B cell (primary cell): Measurements from ENCODE around the gene MYCBP2. TPM values are rescaled to one million over a fixed set of nuclear protein-coding genes. Genes with fewer than 3 reads are reported as not detected.

Experiments used
- ATAC-seq: fragments of 200-7000 bp; cut with Tn5 transposase; one replicate; pipeline ENCODE4 v1.10.0; 2021; ENCODE audit warnings: low read depth, mild to moderate bottlenecking, moderate number of reproducible peaks, moderate library complexity
- CTCF ChIA-PET: fragments of 350-600 bp; sonication (Branson Sonifier 250); formaldehyde crosslinking; loops from one replicate; lab custom pipeline; 2021; ENCODE audit warnings: antibody characterized with exemption, inconsistent platforms; lab: Charles Lee
- POLR2A ChIA-PET: fragments of 350-600 bp; sonication (Branson Sonifier 250); formaldehyde crosslinking; loops from one replicate; lab custom pipeline; 2021; ENCODE audit warnings: antibody characterized with exemption; lab: Charles Lee
- DNase-seq: peaks from one replicate; pipeline ENCODE4 v3.0.0; 2013
- H2AFZ ChIP-seq: 2 replicates; pipeline ENCODE4 v1.6.1; 2012; ENCODE audit warnings: mild to moderate bottlenecking, low read depth, low read length; ENCODE audit not compliant: insufficient read depth, poor library complexity, severe bottlenecking
- H3K27ac ChIP-seq, 2 donors: 1 replicate in 1 of 2; 2 replicates in 1 of 2; pipeline ENCODE4 v1.5.1; 2012 to 2013; ENCODE audit warnings: low read length in 2 of 2, mild to moderate bottlenecking in 2 of 2, moderate library complexity in 1 of 2
- H3K27me3 ChIP-seq, 4 experiments: fragments of 200-600 bp in 1 of 4; sonication (generic) in 1 of 4; replicated peaks in 1 of 4; 1 replicate in 2 of 4; 2 replicates in 2 of 4; pipeline versions ENCODE4 v1.6.1 to v1.7.0; 2013 to 2016; ENCODE audit warnings: low read length in 3 of 4, mild to moderate bottlenecking in 2 of 4, mixed read lengths in 1 of 4, moderate library complexity in 1 of 4; ENCODE audit not compliant: insufficient read depth in 4 of 4, control insufficient read depth in 3 of 4; ENCODE audit errors: control extremely low read depth in 1 of 4
- H3K36me3 ChIP-seq, 2 experiments: replicated peaks in 1 of 2; 1 replicate in 1 of 2; 2 replicates in 1 of 2; pipeline versions ENCODE4 v1.6.1 to v1.7.1; 2013; ENCODE audit warnings: low read length in 1 of 2; ENCODE audit not compliant: insufficient read depth in 2 of 2, control insufficient read depth in 1 of 2; ENCODE audit errors: control extremely low read depth in 1 of 2, extremely low read depth in 1 of 2
- H3K4me1 ChIP-seq, 2 donors: fragments of 200-600 bp in 1 of 2; sonication (generic) in 1 of 2; 1 replicate in 1 of 2; 2 replicates in 1 of 2; pipeline versions ENCODE4 v1.5.1 to v1.6.1; 2013 to 2017; ENCODE audit warnings: low read length in 2 of 2; ENCODE audit not compliant: control insufficient read depth in 2 of 2, insufficient read depth in 2 of 2
- H3K4me2 ChIP-seq: replicated peaks from 2 replicates; pipeline ENCODE3; 2012; ENCODE audit warnings: mild to moderate bottlenecking, low read depth, low read length; ENCODE audit not compliant: poor library complexity, severe bottlenecking
- H3K4me3 ChIP-seq, 5 experiments: fragments of 200-600 bp in 1 of 5; sonication (generic) in 1 of 5; 1 replicate in 3 of 5; 2 replicates in 2 of 5; pipeline versions ENCODE4 v1.5.1 to v1.7.0; 2011 to 2016; ENCODE audit warnings: low read length in 4 of 5, mild to moderate bottlenecking in 4 of 5, low read depth in 2 of 5, control low read depth in 1 of 5, moderate library complexity in 1 of 5; ENCODE audit not compliant: insufficient read depth in 1 of 5; ENCODE audit errors: control extremely low read depth in 1 of 5, extremely low read depth in 1 of 5
- H3K79me2 ChIP-seq: fragments of 200-600 bp; sonication (generic); one replicate; pipeline ENCODE4 v1.6.0; 2016; ENCODE audit warnings: low read length; ENCODE audit not compliant: control insufficient read depth, insufficient read depth
- H3K9ac ChIP-seq: fragments of 200-600 bp; sonication (generic); 2 replicates; pipeline ENCODE4 v1.6.1; 2017; ENCODE audit warnings: mild to moderate bottlenecking, low read length, moderate library complexity
- H3K9me3 ChIP-seq, 3 donors: one replicate each; pipeline versions ENCODE4 v1.6.1 to v1.7.1; 2013; ENCODE audit warnings: low read length in 2 of 3; ENCODE audit not compliant: control insufficient read depth in 2 of 3, insufficient read depth in 1 of 3; ENCODE audit errors: control extremely low read depth in 1 of 3
- H4K20me1 ChIP-seq: 2 replicates; pipeline ENCODE4 v1.6.0; 2012; ENCODE audit warnings: mild to moderate bottlenecking, low read length; ENCODE audit not compliant: insufficient read depth, control insufficient read depth, poor library complexity, severe bottlenecking
- H3K27ac Mint-ChIP-seq: one replicate; pipeline ENCODE4 v1.8.0; 2021; ENCODE audit warnings: mixed read lengths
- H3K27me3 Mint-ChIP-seq: one replicate; pipeline ENCODE4 v1.8.0; 2021; ENCODE audit warnings: mixed read lengths
- H3K4me1 Mint-ChIP-seq: one replicate; pipeline ENCODE4 v1.8.0; 2021; ENCODE audit warnings: mixed read lengths
- H3K4me3 Mint-ChIP-seq: one replicate; pipeline ENCODE4 v1.8.0; 2021; ENCODE audit warnings: mixed read lengths
- H3K9me3 Mint-ChIP-seq: one replicate; pipeline ENCODE4 v1.8.0; 2022; ENCODE audit warnings: mixed read lengths; ENCODE audit not compliant: insufficient read depth
- CTCF ChIP-seq: fragments of 200-600 bp; IDR thresholded peaks from one replicate; pipeline ENCODE4 v1.8.0; 2022; ENCODE audit warnings: antibody characterized with exemption, mild to moderate bottlenecking
- EZH2 ChIP-seq: IDR thresholded peaks from 2 replicates; pipeline ENCODE4 v1.6.1; 2012; ENCODE audit warnings: borderline replicate concordance, low read depth, mild to moderate bottlenecking, moderate library complexity, low read length; ENCODE audit not compliant: insufficient read depth, poor library complexity, severe bottlenecking
- WGBS: methylation state at CpG from one replicate; pipeline ENCODE4 v1.1.5; 2013; ENCODE audit warnings: missing lambda C conversion rate; ENCODE audit not compliant: insufficient coverage; 5-methylcytosine and 5-hydroxymethylcytosine counted together
- intact Hi-C: fragments of 100-400 bp; cut with micrococcal nuclease; formaldehyde crosslinking; loops from one replicate; pipeline ENCODE4 v1.10.0; 2022
- polyA plus RNA-seq: library from polyadenylated mRNA; depleted of rRNA; stranded (reverse); fragments of >200 nt; gene quantifications from 2 replicates; pipeline ENCODE4 v1.2.3, GENCODE V29; 2012
- total RNA-seq, 2 donors: library from RNA; stranded (reverse); fragments of 120-200 nt in 1 of 2; gene quantifications; 1 replicate in 1 of 2; 2 replicates in 1 of 2; pipeline versions ENCODE4 v1.2.3 to v1.2.4, GENCODE V29; 2013 to 2022

MYCBP2 gene
- total and polyA plus RNA-seq, 2 donors (not counting 1 experiment from before 2014, with no cell fraction given) = 84.0 to 237 TPM

- Mint-ChIP-seq H3K9me3 (no peaks in the 10 kb centered on the region), H3K27me3 (no peaks in the 10 kb centered on the region), H3K27ac (no peak overlapping the region), H3K4me3 (no peak overlapping the region), H3K4me1 (peaks cover 73% of the 10 kb centered on the region)
- intact Hi-C loops = loop anchor here (2.0 to 5.0 kb wide), 4 partner anchors 25 to 128 kb away; no protein-coding TSS in a partner anchor
- WGBS = no CpG with 5 or more reads among the region's 1 CpG
- Histone ChIP-seq H3K9me3 (no peaks in the 10 kb centered on the region), H3K9ac (no peak overlapping the region), H3K4me3 (no peak overlapping the region), H4K20me1 (no peaks in the 10 kb centered on the region), H3K36me3 (peaks cover under 1 to 10% of the 10 kb centered on the region in 2 experiments), H3K27me3 (no peaks in the 10 kb centered on the region), H2AFZ (no peak overlapping the region), H3K4me2 (peak overlapping the region; percentile 63), H3K79me2 (peaks cover 98% of the 10 kb centered on the region), H3K4me1 (peaks cover 40 to 70% of the 10 kb centered on the region in 2 donors), H3K27ac (peak overlapping the region in 1 of 2 donors; percentile 71)
- ChIA-PET POLR2A (no interaction called here), CTCF (interaction anchor here (1.0 to 5.5 kb wide), 3 partner anchors 11 to 178 kb away, joined by 3 to 38 read pairs (median 3); no protein-coding TSS in a partner anchor)
- TF ChIP-seq EZH2 = no peak
- DNase-seq = no peak
- no peak for ATAC-seq
Observed at GRCh38 chr13:77299587-77299986, 27.3 kb downstream of the MYCBP2 start.

GRCh38 chr13:77298426-77298825, 28.5 kb downstream of the MYCBP2 start:
- Histone ChIP-seq H3K27me3 (no peaks in the 10 kb centered on the region), H2AFZ (peak overlapping the region; percentile 58), H3K27ac (peak overlapping the region; percentile 66 to 71), H3K9me3 (no peaks in the 10 kb centered on the region), H3K4me3 (peak overlapping the region; percentile 35 to 61 (median 43)), H3K36me3 (peaks cover 2 to 13% of the 10 kb centered on the region in 2 experiments), H3K4me1 (peaks cover 40 to 60% of the 10 kb centered on the region in 2 donors), H3K79me2 (peaks cover 96% of the 10 kb centered on the region), H4K20me1 (no peaks in the 10 kb centered on the region), H3K4me2 (peak overlapping the region; percentile 64), H3K9ac (peak overlapping the region; percentile 51)
- ChIA-PET POLR2A (interaction anchor here (0.6 to 1.0 kb wide), 2 partner anchors 31 to 56 kb away, joined by 3 to 4 read pairs; no protein-coding TSS in a partner anchor), CTCF (interaction anchor here (1.1 to 5.5 kb wide), 5 partner anchors 21 to 180 kb away, joined by 3 to 38 read pairs (median 5); partner anchors contain the start of gene MYCBP2)
- ATAC-seq = peak; percentile 80
- peak; percentile 69 for DNase-seq
- Mint-ChIP-seq H3K27ac (peak overlapping the region; percentile 85), H3K4me3 (peak overlapping the region; percentile 83), H3K9me3 (no peaks in the 10 kb centered on the region), H3K27me3 (no peaks in the 10 kb centered on the region), H3K4me1 (peaks cover 64% of the 10 kb centered on the region)
- WGBS = no CpG with 5 or more reads among the region's 3 CpGs
- intact Hi-C loops = loop anchor here (1.0 to 5.0 kb wide), 5 partner anchors 8 to 129 kb away; no protein-coding TSS in a partner anchor
- TF ChIP-seq EZH2 (no peak), CTCF (no peak)
